EH (cell line): ENCODE results near the gene TRIM44.
"Not testable (repeated sequence)": the region's sequence is repeated elsewhere in the genome, so short reads cannot be mapped to it uniquely, and the experiment has no call there.

Experiments used
- DNase-seq: peaks from one replicate; pipeline ENCODE4 v3.0.0-alpha.2; 2015; ENCODE audit warnings: low read depth

The TRIM44 gene

GRCh38 chr11:35672608-35673007 lies 10.0 kb downstream of the TRIM44 start:
- DNase-seq, result no peak

- DNase-seq, result no peak
Measured at GRCh38 chr11:35675901-35676610, 13.5 kb downstream of the TRIM44 start.

DNA sequence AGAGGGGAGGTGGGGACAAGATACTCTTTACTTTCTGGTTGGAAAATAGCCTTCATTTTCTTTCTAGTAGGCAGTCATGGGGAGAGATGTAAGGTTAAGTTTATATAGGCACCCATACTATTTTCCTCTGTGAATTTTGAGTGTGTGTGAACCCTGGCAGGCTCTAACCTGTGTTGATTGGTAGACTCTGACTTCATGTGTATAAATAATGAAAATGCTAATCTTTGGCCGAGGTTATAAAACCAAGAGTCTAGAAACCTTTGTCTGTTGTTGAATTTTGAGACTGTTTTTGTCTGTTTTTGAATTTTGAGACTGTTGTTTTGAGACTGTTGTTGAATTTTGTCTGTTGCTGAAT lies 14.0 kb downstream of the TRIM44 start:
- no peak for DNase-seq

- DNase-seq, result no peak
Measured at GRCh38 chr11:35677904-35678303, 15.3 kb downstream of the TRIM44 start.

- DNase-seq, result no peak
Measured at GRCh38 chr11:35678471-35678870, 15.9 kb downstream of the TRIM44 start.

GRCh38 chr11:35678975-35679374 lies 16.4 kb downstream of the TRIM44 start:
- no peak for DNase-seq

DNA sequence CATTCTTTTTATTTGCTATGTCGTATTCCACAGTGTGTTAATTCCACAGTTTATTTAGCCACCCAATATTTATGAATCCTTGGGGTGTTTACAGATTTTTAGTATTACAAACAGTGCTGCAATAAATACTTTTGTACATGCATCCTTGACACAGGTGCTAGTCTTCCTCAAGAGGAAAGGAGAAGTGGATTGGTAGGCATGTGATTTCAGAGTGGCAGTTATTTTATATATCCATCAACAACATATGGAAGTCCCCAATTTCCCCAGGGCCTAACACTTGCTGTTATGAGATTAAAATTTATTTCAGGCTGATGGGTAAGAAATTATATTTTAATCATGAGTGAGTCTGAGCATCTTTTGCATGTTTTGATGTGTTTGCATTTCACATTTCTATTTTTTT lies 17.9 kb downstream of the TRIM44 start:
- no peak for DNase-seq

GRCh38 chr11:35681163-35681767 lies 18.7 kb downstream of the TRIM44 start:
- DNase-seq, result no peak

- DNase-seq, result peak; percentile 30
Measured at GRCh38 chr11:35682230-35683173, 19.9 kb downstream of the TRIM44 start.

DNA sequence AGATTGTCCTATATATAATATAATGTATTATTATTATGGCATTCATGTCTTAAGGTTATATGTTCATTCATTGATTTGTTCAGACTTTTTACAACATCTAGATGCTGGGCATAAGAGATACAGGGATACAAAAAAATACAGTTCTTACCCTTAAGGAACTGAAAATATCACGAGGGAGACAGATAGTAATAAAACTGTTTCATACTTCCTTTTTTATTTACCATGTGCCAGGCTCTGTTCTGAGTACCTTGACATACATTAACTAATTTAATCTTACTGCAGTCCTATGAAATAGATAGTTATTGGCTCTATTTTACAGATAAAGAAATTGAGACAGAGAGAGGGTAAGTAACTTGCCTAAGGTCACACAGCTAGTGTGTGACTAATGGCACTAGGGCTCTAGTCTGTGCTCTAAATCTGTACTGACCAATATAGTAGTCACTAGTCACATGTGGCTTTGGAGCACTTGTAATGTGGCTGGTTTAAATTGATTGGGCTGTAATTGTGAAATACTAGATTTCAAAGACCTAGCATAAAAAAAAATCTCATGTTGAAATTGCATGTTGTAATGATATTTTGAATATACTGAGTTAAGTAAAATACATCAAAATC lies 21.3 kb downstream of the TRIM44 start:
- DNase-seq, result no peak

DNA sequence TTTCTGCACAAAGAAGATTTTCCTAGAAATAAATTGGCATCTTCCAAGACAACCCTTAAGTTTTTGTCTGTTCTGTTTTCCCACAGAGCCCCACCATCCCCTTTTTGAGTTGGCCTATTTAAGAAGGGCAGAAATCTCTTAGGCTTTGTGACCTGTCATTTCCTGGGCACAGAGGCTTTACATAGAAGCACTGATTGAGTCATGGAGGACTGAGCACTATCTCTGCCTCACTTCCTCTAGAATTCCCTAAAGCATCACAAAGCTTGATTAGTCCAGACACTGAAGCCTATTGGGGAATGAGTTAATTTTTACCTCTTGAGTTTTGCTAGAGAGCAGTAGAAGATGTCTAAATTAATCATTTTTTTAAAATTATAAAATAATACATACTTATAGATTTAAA lies 25.4 kb downstream of the TRIM44 start:
- peak; percentile 63 for DNase-seq

DNA sequence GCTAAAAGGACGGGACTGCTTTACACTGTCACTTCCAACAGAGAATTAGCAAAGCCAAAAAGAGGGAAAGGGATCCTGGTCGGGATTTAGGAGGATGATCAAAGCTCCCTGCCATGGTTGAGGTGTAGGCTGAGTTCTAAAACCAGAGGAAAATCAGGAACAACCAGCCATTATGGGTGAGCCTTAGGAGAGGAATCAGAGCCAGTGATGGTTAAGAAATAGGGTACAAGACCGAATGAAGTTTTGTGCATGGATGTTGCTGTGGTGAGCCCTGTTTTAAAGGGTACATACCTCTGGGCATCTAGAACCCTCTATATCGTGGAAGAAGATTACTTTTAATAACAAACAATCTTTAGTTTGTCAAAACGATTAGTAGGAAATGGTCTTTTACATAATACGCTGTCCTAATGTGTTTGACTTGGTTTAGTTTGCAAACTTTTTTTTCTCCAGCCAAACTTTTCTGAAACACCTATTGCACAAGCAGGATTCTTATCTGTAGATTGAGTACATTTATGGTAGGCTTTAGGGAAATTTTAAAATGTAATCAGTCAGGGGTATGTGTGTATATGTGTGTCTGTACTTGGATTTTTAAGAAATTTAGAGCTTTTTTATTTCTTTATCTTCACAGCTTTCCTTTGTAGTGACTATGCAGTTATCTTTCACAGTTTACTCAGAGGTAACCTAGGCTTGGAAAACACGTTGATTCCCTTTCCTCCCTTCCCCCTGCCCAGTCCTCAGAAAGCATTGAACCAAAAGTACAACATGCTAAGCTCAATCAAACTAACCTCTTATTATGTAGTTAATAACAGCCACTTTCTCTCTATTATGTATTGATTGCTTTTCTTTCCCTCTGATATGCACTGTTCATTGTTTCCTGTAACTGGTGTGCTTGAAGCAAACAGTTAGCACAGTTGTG lies 26.8 kb downstream of the TRIM44 start:
- no peak for DNase-seq

- no peak for DNase-seq
Measured at GRCh38 chr11:35702126-35702525, 39.6 kb downstream of the TRIM44 start.

- DNase-seq, result no peak
Measured at GRCh38 chr11:35709376-35709775, 46.8 kb downstream of the TRIM44 start.

GRCh38 chr11:35711173-35711910 lies 48.8 kb downstream of the TRIM44 start:
- peak; percentile 22 for DNase-seq

- DNase-seq, result no peak
Measured at GRCh38 chr11:35711924-35712323, 49.3 kb downstream of the TRIM44 start.

DNA sequence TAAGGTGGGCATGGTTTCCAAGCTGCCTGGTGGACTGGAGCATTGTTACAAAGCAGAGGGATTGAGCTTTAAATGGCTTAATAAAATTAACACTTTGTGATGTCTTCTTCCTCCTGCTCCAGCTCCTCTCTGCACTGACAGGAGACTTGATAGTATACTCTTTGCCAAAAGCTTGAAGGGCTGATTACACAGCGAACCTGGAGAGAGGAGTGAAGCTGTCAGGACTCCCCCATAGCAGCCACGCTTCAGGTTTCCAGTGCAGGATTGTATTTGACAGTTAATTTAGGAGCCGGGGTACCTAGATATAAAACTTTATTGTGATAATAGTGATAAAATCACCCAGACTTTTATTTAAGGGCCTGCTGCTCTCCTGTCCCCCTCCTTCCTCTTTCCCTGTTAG lies 50.0 kb downstream of the TRIM44 start:
- DNase-seq, result no peak

DNA sequence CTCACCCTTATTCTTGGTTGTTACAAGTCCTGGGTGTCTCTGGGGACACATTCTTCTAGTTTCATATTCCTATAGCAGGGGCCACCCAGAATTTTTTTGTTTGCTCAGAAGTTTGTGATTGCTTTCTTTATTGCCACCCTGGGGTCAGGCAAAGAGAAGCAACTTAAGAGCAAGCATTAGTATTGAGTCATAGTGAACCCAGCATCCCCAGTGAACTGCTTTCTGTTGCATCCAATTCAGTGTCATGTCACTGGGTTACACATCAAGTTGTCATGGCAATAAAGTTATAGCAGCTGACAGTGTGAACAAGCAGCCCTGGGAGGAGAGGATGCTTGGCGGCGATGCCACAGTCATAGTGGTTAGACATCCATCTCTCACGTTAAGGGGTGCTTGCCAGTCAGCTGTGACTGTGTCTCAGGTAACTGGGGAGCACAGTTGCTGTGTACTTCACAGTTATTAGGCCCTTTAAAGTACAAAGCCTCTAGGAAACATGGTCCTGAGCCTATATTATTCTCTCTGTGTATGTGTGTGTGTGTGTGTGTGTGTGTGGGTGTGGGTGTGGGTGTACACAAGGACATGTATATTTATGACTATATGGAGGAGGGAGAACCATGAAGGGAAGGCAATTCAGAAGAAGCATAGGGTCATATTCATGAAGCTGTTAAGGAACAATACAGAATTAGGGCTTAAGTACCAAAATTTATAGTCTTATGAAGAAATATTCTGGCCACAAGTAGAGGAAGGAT lies 52.5 kb downstream of the TRIM44 start:
- peak; percentile 69 for DNase-seq

DNA sequence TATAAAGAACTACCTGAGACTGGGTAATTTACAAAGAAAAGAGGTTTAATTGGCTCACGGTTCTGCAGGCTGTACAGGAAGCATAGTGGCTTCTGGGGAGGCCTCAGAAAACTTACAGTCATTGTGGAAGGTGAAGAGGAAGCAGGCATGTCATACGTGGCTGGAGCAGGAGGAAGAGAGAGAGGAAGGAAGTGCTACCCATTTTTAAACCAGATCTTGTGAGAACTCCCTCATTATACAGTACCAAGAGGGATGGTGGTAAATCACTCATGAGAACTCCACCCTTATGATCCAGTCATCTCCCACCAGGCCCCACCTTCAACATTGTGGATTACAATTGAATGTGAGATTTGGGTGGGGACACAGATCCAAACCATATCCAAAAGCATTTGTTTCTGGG lies 53.1 kb downstream of the TRIM44 start:
- not testable (repeated sequence) for DNase-seq

- DNase-seq, result no peak
Measured at GRCh38 chr11:35717043-35717442, 54.5 kb downstream of the TRIM44 start.
